Activated CD4-positive, alpha-beta T cell treated with anti-CD3 and anti-CD28 coated beads, Interleukin-2, Interleukin-6, amounts not matched to agents 100 ng/mL and 50 ng/mL, durations not matched to agents 16 hours and 8 hours (primary cell): ENCODE data around the gene KCNQ1.

Experiments used
- DNase-seq: peaks from one replicate; pipeline ENCODE4 v3.0.0-alpha.2; 2020

Gene KCNQ1

GRCh38 chr11:2693271-2694261 lies 248.8 kb downstream of the KCNQ1 start:
- DNase-seq = no peak

DNA sequence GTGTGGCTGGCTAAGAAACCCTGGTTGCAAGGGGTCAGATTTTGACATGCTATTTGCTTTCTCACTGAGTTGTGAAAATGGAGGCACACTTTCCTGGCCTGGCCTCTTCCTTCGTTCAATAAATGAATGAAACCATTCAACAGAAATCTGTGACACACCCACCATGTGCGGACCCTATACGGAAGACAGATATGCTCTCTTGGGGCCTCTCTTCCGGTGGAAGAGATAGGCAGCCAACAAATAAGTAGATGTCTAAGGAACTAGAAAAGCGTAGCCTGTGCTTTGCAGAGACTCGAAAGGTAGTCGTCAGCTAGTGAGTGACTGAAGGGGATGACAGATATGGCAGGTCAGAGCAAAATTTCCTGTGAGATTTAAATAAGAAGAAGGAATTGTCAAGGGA lies 249.7 kb downstream of the KCNQ1 start:
- DNase-seq = no peak

GRCh38 chr11:2694995-2695939 lies 250.5 kb downstream of the KCNQ1 start:
- DNase-seq = no peak

DNA sequence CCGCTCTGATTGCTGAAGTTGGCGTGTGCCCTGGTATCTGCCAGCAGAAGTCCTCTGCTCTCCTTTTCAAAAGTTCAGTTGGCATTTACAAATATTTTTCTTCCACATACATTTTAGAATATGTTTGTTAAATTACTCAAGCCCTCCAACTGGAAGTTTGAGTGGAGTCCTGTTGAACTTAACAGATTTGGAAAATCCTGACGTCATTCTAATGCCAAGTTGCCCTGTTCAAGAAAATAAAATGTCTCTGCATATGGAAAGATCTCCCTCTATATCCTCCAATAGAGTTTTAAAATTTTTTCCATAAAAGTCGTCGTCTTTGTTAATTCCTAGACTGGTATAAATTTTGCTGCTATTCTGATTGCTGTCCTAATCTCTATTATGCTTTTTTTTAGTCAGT lies 251.6 kb downstream of the KCNQ1 start:
- DNase-seq = no peak

- DNase-seq = no peak
These were observed 253.1 kb downstream of the KCNQ1 start for GRCh38 chr11:2697866-2698265.

- DNase-seq = no peak
These were observed 253.8 kb downstream of the KCNQ1 start for GRCh38 chr11:2698386-2699184.

- DNase-seq = peak; percentile 11
These were observed 254.3 kb downstream of the KCNQ1 start for GRCh38 chr11:2699185-2699530.

DNA sequence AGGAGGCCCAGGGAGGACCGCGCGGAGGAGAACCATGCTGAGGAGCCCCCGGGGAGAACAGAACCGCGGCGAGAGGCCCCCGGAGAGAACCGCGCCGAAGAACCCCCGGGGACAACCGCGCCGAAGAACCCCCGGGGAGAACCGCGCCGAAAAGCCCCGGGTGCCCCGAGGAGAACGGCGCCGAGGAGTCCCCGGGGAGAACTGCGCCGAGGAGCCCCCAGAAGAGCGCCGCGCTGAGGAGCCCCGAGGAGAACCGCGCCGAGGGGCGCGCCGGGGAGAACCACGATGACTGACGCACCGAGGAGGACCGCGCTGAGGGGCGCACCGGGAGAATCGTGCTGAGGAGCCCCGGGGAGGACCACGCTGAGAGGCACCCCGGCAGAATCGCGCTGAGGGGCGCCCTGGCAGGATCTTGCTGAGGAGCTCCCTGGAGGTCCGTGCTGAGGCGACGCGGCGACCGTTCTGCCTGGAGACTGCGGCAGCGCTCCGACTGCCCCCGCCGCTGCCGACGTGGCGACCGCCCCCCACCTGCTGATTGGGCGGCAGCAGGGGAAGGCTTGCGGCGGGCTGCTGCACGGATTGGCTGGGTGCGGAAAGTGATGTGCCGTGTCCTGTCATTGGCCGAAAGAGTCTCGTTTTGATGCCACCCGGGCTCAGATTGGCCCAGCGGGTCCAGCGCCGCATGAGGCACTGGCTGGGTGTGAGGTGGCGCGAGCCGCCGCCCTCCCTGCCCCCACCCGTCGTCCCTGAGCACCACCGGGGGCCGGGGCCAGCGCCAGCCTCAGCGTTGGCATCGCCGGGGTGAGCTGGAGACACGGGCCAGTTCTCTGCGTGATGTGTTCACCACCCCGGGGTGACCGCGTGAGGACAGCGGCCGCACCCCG lies 255.0 kb downstream of the KCNQ1 start, which contains the start of gene KCNQ1OT1:
Gene KCNQ1OT1 (minus strand): TSS at position 464 of the 884 bp plus-strand sequence.
- peak; percentile 91 for DNase-seq

DNA sequence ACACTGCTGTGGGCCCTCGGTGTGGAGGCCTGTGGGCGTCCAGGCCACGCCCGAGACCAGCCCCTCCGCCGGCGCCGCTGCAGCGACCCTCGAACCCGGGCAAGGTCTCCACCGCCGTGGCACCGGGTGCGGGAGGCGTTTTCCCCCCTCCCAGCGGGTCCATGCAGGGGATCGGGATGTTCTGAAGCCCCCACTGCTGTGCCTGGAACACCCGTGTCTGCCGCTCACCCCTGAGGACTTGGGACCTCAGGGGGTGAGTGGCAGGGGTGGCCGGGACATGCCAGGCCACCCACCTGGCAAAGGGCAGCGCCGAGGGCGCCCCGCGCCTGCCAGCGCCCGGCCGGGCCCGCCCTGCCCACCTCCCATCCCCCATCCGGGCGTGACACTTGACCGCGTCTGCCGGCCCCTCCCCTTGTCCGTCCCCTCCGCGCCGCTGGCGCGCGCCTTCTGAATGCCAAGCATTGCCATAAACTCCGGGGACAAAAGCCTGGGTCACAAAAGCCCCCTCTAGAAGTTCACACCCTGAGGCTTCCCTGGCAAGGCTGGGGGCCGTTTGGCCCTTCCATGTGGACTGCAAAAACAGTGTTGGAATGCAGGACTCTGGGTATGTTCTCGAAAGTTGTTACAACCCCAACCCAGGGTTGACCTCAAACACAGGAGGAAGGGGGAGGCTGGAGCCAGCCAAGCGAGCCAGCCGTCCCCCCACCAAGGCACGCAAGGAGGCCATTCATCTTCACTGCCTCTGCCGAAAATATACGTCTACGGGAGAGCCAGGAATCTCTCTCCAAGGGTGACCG lies 255.8 kb downstream of the KCNQ1 start:
- DNase-seq = peak; percentile 68

DNA sequence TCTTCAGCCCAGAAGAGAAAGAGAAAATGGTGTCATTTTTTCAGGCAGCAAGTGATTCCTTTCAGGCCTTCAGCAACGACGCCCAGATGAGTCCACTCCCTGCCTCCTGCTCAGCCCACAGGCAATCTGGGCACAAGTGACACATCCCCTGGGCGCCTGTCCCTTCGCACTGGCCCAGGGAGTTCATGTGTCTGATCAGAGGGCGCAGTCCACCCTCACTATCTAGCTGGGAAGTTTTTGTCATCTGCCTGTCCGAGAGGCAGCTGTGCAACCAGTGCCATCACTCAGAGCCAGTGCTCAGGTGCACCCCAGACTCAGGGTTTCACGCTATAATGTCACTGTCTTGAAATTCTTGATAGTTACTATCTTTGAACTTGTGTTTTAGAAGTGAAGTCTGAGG lies 256.4 kb downstream of the KCNQ1 start:
- no peak for DNase-seq

DNA sequence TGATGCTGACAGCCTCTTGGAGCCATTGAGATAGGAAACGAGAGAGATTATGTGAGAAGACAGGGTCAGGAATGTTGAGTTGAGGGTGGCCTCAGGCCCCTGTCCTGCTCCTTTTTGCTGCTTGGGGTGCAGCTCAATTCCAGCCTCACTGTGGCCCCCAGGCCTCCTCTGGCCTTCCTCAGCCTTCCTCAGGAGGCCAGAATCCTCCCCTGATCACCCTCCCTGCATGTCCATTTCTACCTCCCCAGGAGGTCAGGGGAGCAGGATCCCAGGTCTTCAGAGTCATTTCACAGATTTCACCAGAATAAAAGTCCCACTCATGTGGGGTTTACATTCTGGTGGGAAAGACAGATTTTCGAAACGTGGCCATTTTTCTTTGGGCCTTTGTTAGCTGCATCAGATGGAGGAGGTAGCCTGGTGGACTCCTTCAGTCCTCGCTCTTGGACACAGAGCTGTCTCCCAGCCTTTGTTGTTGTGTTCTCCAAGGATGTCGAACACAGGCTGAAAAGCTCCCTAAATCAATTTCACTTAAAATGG lies 257.2 kb downstream of the KCNQ1 start:
- DNase-seq = no peak

DNA sequence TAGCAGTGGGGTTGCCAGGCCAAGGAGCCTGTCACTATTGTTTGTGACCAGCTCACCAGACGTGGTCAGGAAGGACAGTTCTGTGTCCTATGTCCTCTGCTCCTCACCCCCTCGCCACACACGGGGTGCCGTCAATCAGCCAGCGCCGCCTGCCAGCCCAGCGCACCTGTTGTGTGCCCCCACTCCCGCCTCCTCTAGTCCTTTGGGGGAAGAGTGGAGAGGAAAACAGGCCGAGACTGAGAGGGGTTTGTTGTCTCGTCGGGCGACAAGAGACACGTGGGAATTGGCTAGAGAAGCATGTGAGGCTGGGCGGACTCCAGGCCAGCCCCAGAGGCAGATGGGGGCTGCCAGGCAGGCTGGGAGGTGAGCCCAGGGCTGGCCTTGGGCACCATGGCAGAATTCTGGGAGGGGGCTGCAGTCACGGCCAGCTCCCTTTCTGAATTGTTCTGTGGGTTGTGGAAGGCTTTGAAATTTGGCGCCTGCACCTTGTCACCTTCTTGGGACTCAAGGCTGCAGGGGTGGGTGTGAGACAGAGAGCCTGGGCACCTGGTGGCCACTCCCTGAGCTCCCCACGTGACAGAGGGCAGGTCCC lies 258.1 kb downstream of the KCNQ1 start:
- DNase-seq = no peak

GRCh38 chr11:2703363-2704141 lies 258.7 kb downstream of the KCNQ1 start:
- no peak for DNase-seq

DNA sequence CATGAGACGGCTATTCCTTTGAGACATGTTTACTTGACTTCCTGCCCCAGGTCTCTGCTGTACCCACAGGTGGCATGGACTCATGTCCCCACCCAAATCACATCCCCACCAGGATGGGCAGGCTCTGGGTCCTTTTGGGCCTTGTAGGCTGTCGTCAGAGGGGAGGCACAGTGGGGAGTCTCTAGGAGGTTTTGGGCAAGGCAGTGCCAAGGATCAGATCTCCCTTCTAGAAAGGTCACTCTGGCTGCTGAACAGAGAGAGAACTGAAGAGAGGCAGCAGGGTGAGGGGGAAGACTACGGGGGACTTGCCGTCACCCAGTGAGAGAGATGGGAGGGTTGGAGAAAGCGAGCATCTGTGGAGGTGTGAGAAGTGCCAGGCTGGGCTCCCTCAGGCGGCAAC lies 259.5 kb downstream of the KCNQ1 start:
- DNase-seq = no peak

DNA sequence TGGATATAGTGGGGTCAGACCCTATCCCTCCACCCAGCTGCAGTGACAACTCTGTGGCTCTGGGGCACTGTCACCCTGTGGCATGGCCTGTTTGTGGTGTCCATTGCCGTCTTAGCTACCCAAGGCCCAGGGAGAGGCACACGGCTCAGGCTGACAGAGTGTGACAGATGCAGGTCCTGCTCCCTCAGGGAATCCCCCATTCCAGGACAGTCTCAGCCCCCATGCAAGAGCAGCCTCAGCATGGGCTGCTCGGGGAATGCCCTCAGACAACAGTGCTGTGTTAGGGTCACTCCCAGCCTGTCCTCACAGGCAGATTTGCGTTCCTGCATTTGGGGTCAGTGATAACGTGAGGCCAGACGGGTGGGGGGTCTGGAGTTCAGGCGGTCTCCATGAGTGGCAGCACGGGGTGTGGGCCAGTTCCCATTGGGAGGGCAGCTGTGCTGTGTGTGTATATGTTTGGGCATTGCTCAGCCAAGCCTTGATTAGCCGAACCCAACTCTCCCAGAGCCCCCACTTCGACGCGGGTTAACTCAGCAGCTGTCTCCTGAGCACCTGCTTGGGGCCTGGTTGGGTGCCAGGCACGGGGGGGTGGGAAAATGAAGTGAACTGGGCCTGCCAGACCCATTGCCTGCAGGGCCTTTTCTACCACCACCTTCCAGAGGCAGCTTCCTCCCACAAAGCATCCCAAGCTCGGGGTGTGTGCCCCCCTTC lies 260.2 kb downstream of the KCNQ1 start:
- no peak for DNase-seq

DNA sequence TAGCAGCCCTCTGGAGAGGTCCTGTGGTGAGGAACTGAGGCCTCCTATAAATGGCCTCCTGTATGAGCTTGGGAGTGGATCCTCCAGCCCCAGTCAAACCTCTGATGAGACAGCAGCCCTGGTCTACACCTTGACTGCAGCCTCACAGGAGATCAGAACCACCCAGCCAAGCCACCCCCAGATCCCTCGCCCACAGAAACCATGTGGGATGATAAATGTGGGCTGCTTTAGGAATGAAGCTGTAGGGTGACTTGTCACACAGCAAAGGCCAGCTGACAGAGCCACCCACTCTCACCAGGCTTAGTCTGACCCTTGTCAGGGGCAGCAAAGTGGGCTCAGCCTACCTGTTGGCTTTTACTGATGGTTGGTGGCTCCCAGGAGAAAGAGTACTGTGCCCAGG lies 261.5 kb downstream of the KCNQ1 start:
- no peak for DNase-seq

GRCh38 chr11:2707736-2708135 lies 262.9 kb downstream of the KCNQ1 start:
- no peak for DNase-seq

DNA sequence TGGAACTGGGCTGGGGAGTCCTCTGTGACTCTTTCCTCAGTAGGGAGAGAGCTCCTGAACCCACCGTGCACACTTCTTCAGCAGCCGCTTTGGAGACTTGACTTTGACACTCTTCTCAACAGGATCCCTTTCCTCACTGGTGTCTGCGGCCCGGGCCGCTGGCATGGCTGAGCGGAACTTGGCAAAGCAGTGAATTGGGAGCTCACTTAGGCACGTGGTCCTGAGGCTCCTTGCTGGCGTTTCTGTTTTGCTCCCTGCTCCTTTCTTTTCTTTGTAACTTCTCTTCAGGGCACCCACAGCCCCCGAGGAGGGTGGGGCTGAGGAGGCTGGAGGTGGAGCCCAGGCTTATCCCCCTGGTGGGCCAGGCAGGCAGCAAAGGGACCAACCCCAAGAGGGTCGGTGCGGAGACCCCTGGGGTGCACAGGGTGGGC lies 263.4 kb downstream of the KCNQ1 start:
- DNase-seq = no peak
